ENCODE results near the gene APBA1. TPM values are rescaled to one million over a fixed set of nuclear protein-coding genes. Genes with fewer than 3 reads are reported as not detected.

APBA1 gene
- total and polyA plus RNA-seq, 2 donors (not counting 3 experiments of a cell fraction or from before 2014, with no cell fraction given), result 6.1 to 11.3 TPM

DNA sequence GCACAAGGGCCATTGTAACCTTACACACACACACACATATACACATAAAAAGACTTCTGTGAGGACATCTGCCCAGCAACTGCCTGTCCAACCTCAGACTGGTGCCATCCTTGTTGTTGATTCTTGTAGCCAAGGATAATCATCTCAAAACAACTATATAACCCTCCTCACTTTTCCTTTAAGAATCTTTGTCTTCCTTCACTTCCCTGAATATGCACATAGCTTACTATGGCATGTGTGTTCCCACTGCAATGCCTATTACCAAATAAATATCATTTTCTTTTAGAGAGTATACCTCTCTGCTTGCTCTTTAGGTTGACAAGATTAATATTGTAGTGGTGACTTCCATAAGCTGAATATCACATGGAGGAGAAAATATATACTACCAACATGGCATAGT lies 55.2 kb downstream of the APBA1 start:
- H3K9ac ChIP-seq (replicated peaks; ENCODE audit: extremely low read depth, insufficient read depth, low read length), result no peak overlapping the region
- H3K36me3 ChIP-seq (ENCODE audit: control insufficient read depth in 2 of 2, extremely low read depth in 1 of 2, insufficient read depth in 2 of 2, low read length in 2 of 2), result no peaks in the 10 kb centered on the region
- H3K27ac ChIP-seq (ENCODE audit: insufficient read depth, low read depth, low read length), result no peak overlapping the region
- no peaks in the 10 kb centered on the region for H3K9me1 ChIP-seq (replicated peaks; ENCODE audit: control insufficient read depth, extremely low read depth, insufficient read depth, low read length)
- DNase-seq (ENCODE audit: low read depth, low spot score) (no peak), FAIRE-seq (no peak)
- dilution Hi-C loops (cut with MboI; ENCODE audit: extremely low pct_ligation_motif_present, low sequenced_read_pairs) (no loop called here), intact Hi-C loops (cut with micrococcal nuclease) (no loop called here)
- no peak overlapping the region for H2AFZ ChIP-seq (ENCODE audit: low read depth, low read length)
- H4K20me1 ChIP-seq (replicated peaks; ENCODE audit: control insufficient read depth, extremely low read depth, insufficient read depth, low read length), result no peaks in the 10 kb centered on the region
- H3K9me3 ChIP-seq (replicated peaks; ENCODE audit: control insufficient read depth, insufficient read depth, low read length), result no peaks in the 10 kb centered on the region
- H3K4me1 ChIP-seq (ENCODE audit: control insufficient read depth, extremely low read depth, insufficient read depth, low read length), result no peaks in the 10 kb centered on the region
- POLR2A ChIA-PET, result no interaction called here
- H3K27me3 ChIP-seq (ENCODE audit: control insufficient read depth in 2 of 2, insufficient read depth in 2 of 2, low read length in 2 of 2), result no peaks in the 10 kb centered on the region
- CTCF ChIA-PET, result interaction anchor here (1.4 to 1.5 kb wide), 2 partner anchors 15 to 17 kb away, joined by 3 read pairs; no protein-coding TSS in a partner anchor
- H3K4me3 ChIP-seq (replicated peaks in 1 of 3; ENCODE audit: insufficient read depth in 1 of 3, low read depth in 1 of 3, low read length in 3 of 3), result no peak overlapping the region
- BruUV-seq (replicated peaks), result no TSS peak
- no peaks in the 10 kb centered on the region for H3K79me2 ChIP-seq (ENCODE audit: control insufficient read depth, insufficient read depth, low read length)
- no peak for TF ChIP-seq FOS (IDR thresholded peaks at IDR 0.05; ENCODE audit: borderline replicate concordance, insufficient read depth, low read length)
- no peak for TF ChIP-seq MYC (IDR thresholded peaks at IDR 0.05; ENCODE audit: low read depth, low read length)
- TF ChIP-seq POLR2A (IDR thresholded peaks at IDR 0.05; ENCODE audit: low read depth, low read length), result no peak
- H3K4me2 ChIP-seq (ENCODE audit: insufficient read depth, low read length), result no peak overlapping the region

DNA sequence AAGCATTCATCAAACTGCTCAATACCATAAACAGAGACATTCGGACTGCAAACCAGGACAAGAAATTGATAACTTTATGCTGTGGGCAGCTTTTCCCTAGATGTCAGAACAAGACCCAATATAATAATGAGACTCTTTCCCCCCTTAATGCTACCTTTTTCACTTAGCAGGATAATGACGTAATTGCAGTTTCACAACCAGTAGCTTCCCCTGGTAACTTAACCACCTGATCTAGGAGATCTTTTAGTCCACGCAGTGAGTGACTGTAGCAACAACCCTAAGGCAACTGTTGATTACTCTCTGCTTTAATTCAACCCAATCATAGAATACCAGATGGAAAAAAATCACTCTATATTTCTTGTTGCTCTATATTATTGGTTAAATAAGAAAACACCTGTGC lies 56.3 kb downstream of the APBA1 start:
- no peaks in the 10 kb centered on the region for H3K27me3 ChIP-seq (ENCODE audit: control insufficient read depth in 2 of 2, insufficient read depth in 2 of 2, low read length in 2 of 2)
- no peak overlapping the region for H3K4me3 ChIP-seq (replicated peaks in 1 of 3; ENCODE audit: insufficient read depth in 1 of 3, low read depth in 1 of 3, low read length in 3 of 3)
- no peaks in the 10 kb centered on the region for H4K20me1 ChIP-seq (replicated peaks; ENCODE audit: control insufficient read depth, extremely low read depth, insufficient read depth, low read length)
- H3K36me3 ChIP-seq (ENCODE audit: control insufficient read depth in 2 of 2, extremely low read depth in 1 of 2, insufficient read depth in 2 of 2, low read length in 2 of 2), result no peaks in the 10 kb centered on the region
- no peaks in the 10 kb centered on the region for H3K9me3 ChIP-seq (replicated peaks; ENCODE audit: control insufficient read depth, insufficient read depth, low read length)
- no peak overlapping the region for H3K9ac ChIP-seq (replicated peaks; ENCODE audit: extremely low read depth, insufficient read depth, low read length)
- dilution Hi-C loops (cut with MboI; ENCODE audit: extremely low pct_ligation_motif_present, low sequenced_read_pairs) (no loop called here), intact Hi-C loops (cut with micrococcal nuclease) (no loop called here)
- POLR2A ChIA-PET, result no interaction called here
- TF ChIP-seq EZH2 (IDR thresholded peaks at IDR 0.05; ENCODE audit: borderline replicate concordance, low read depth, low read length, severe bottlenecking) (no peak), JUN (IDR thresholded peaks at IDR 0.05; ENCODE audit: borderline replicate concordance, insufficient read depth, insufficient read length, low read depth) (no peak), MAX (IDR thresholded peaks at IDR 0.05; ENCODE audit: insufficient read depth, insufficient read length) (no peak), FOS (IDR thresholded peaks at IDR 0.05; ENCODE audit: borderline replicate concordance, insufficient read depth, low read length) (no peak)
- TF ChIP-seq, protein P1, sequence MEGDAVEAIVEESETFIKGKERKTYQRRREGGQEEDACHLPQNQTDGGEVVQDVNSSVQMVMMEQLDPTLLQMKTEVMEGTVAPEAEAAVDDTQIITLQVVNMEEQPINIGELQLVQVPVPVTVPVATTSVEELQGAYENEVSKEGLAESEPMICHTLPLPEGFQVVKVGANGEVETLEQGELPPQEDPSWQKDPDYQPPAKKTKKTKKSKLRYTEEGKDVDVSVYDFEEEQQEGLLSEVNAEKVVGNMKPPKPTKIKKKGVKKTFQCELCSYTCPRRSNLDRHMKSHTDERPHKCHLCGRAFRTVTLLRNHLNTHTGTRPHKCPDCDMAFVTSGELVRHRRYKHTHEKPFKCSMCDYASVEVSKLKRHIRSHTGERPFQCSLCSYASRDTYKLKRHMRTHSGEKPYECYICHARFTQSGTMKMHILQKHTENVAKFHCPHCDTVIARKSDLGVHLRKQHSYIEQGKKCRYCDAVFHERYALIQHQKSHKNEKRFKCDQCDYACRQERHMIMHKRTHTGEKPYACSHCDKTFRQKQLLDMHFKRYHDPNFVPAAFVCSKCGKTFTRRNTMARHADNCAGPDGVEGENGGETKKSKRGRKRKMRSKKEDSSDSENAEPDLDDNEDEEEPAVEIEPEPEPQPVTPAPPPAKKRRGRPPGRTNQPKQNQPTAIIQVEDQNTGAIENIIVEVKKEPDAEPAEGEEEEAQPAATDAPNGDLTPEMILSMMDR (IDR thresholded peaks at IDR 0.05; ENCODE audit: extremely low read depth in 1 of 2, insufficient read depth in 1 of 2, low read depth in 1 of 2, low read length in 2 of 2), result no peak
- DNase-seq (ENCODE audit: low read depth, low spot score) (no peak), FAIRE-seq (no peak)
- CTCF ChIA-PET, result interaction anchor here (3.0 kb wide), 1 partner anchor 11 kb away, joined by 9 read pairs; no protein-coding TSS in a partner anchor
- H3K4me2 ChIP-seq (ENCODE audit: insufficient read depth, low read length), result no peak overlapping the region
- no TSS peak for BruUV-seq (replicated peaks)
- H2AFZ ChIP-seq (ENCODE audit: low read depth, low read length), result no peak overlapping the region
- no peaks in the 10 kb centered on the region for H3K4me1 ChIP-seq (ENCODE audit: control insufficient read depth, extremely low read depth, insufficient read depth, low read length)
- no peak overlapping the region for H3K27ac ChIP-seq (ENCODE audit: insufficient read depth, low read depth, low read length)
- H3K9me1 ChIP-seq (replicated peaks; ENCODE audit: control insufficient read depth, extremely low read depth, insufficient read depth, low read length), result no peaks in the 10 kb centered on the region
- no peaks in the 10 kb centered on the region for H3K79me2 ChIP-seq (ENCODE audit: control insufficient read depth, insufficient read depth, low read length)
